Amniotic stem cell (primary cell): ENCODE data around the gene USP49.
"Not testable (repeated sequence)": the region's sequence is repeated elsewhere in the genome, so short reads cannot be mapped to it uniquely, and the experiment has no call there.

Experiments used
- DNase-seq: peaks from one replicate; lab custom pipeline; 2025; lab: John Stamatoyannopoulos, UW

Gene USP49

GRCh38 chr6:41895300-41896233 is at the start of gene USP49:
TSS of gene USP49 (minus strand) at chr6:41895375. CDS start at chr6:41806983, 88,392 bp downstream.
- peak; percentile 79 for DNase-seq

- DNase-seq = no peak
Measured at GRCh38 chr6:41943456-41943855, 48.3 kb upstream of the USP49 start.

GRCh38 chr6:41942882-41943281 is 47.7 kb upstream of the USP49 start:
- DNase-seq = not testable (repeated sequence)

- DNase-seq = peak; percentile 62
Measured at GRCh38 chr6:41942067-41942851, 47.1 kb upstream of the USP49 start.

- DNase-seq = peak; percentile 93
Measured at GRCh38 chr6:41941280-41942066, 46.3 kb upstream of the USP49 start, which contains the start of gene CCND3. TSS of gene CCND3 (minus strand) at chr6:41941808. CDS start at chr6:41941649, 159 bp downstream.

GRCh38 chr6:41940759-41941279 is 45.6 kb upstream of the USP49 start:
- DNase-seq = no peak

- no peak for DNase-seq
Measured at GRCh38 chr6:41939848-41940758, 44.9 kb upstream of the USP49 start.

GRCh38 chr6:41939176-41939847 is 44.1 kb upstream of the USP49 start:
- DNase-seq = no peak

GRCh38 chr6:41938590-41939175 is 43.5 kb upstream of the USP49 start:
- DNase-seq = no peak

- no peak for DNase-seq
Measured at GRCh38 chr6:41937861-41938574, 42.8 kb upstream of the USP49 start.

GRCh38 chr6:41937472-41937860 is 42.3 kb upstream of the USP49 start:
- no peak for DNase-seq

- DNase-seq = peak; percentile 74
Measured at GRCh38 chr6:41936073-41936837, 41.1 kb upstream of the USP49 start.

GRCh38 chr6:41935685-41936072 is 40.5 kb upstream of the USP49 start:
- no peak for DNase-seq

GRCh38 chr6:41935193-41935574 is 40.0 kb upstream of the USP49 start:
- DNase-seq = no peak

GRCh38 chr6:41934278-41935192 is 39.4 kb upstream of the USP49 start:
- no peak for DNase-seq

- DNase-seq = no peak
Measured at GRCh38 chr6:41932378-41932777, 37.2 kb upstream of the USP49 start.

- no peak for DNase-seq
Measured at GRCh38 chr6:41931792-41932191, 36.6 kb upstream of the USP49 start.
